IMR-90 (cell line): ENCODE results near the gene HYAL1. TPM values are rescaled to one million over a fixed set of nuclear protein-coding genes. Genes with fewer than 3 reads are reported as not detected.

Experiments
- CHD1 ChIP-seq: IDR thresholded peaks from 2 replicates; pipeline ENCODE4 v1.6.1; 2012; ENCODE audit warnings: low read depth, low read length, improper control_type of control experiment
- polyA plus RNA-seq, 3 experiments: library from polyadenylated mRNA; depleted of rRNA; stranded (reverse); fragments of >200 nt; gene quantifications; 2 replicates each; pipeline ENCODE4 v1.2.3, GENCODE V29; 2012; ENCODE audit warnings: low replicate concordance in 1 of 3
- total RNA-seq: library from RNA; depleted of rRNA; stranded (reverse); fragments of >200 nt; gene quantifications from 2 replicates; pipeline ENCODE4 v1.2.3, GENCODE V29; 2012
- TF ChIP-seq, protein P1 (sequence below): fragments of 150-350 bp; IDR thresholded peaks from 2 replicates; pipeline ENCODE4 v1.6.1; 2017; ENCODE audit warnings: mild to moderate bottlenecking, antibody characterized with exemption, low read length, low read depth

Gene HYAL1
- total and polyA plus RNA-seq, 2 of the 4 experiments (the other 2 are of a cell fraction): 0.32 to 0.36 TPM

GRCh38 chr3:50337175-50337861 is 33.9 kb upstream of the HYAL1 start (continued):
- TF ChIP-seq, protein P1, sequence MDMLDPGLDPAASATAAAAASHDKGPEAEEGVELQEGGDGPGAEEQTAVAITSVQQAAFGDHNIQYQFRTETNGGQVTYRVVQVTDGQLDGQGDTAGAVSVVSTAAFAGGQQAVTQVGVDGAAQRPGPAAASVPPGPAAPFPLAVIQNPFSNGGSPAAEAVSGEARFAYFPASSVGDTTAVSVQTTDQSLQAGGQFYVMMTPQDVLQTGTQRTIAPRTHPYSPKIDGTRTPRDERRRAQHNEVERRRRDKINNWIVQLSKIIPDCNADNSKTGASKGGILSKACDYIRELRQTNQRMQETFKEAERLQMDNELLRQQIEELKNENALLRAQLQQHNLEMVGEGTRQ: no peak
- no peak for TF ChIP-seq CHD1
